ENCODE data around the gene FSTL4.

DNA sequence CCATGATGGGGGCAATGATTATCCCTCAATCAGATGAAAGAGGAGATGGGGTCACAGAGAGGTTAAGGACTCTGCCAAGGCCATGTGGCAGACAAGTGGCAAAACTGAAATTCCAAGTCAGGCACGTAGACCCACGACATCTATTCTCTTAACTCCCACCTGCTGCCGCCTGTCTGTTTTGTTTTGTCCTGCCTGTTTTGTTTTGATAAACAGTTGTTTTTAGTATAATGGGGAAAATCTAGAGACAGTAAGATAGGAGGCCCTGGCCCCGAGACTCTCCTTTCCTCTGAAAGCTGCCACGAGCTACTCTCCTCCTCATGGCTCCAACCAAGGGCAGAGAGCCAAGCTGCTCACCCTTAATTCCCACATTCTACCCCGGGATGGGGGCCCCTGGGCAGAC is 4.9 kb downstream of the FSTL4 start:
- TF ChIP-seq, protein P1, sequence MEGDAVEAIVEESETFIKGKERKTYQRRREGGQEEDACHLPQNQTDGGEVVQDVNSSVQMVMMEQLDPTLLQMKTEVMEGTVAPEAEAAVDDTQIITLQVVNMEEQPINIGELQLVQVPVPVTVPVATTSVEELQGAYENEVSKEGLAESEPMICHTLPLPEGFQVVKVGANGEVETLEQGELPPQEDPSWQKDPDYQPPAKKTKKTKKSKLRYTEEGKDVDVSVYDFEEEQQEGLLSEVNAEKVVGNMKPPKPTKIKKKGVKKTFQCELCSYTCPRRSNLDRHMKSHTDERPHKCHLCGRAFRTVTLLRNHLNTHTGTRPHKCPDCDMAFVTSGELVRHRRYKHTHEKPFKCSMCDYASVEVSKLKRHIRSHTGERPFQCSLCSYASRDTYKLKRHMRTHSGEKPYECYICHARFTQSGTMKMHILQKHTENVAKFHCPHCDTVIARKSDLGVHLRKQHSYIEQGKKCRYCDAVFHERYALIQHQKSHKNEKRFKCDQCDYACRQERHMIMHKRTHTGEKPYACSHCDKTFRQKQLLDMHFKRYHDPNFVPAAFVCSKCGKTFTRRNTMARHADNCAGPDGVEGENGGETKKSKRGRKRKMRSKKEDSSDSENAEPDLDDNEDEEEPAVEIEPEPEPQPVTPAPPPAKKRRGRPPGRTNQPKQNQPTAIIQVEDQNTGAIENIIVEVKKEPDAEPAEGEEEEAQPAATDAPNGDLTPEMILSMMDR (IDR thresholded peaks at IDR 0.05) = no peak
- no peak for TF ChIP-seq EP300 (IDR thresholded peaks at IDR 0.05)

Data from ovary (tissue), 3 donors.